AG04450 (cell line): ENCODE data around the gene POR. TPM values are rescaled to one million over a fixed set of nuclear protein-coding genes. Genes with fewer than 3 reads are reported as not detected.

ENCODE experiments used
- CTCF ChIA-PET: fragments of 300-600, 350-600 bp; formaldehyde crosslinking; extraction: SDS; loops from one replicate; lab custom pipeline; 2022; ENCODE audit warnings: antibody characterized with exemption, inconsistent platforms; lab: Charles Lee
- POLR2A ChIA-PET: fragments of 350-600 bp; formaldehyde crosslinking; extraction: SDS; loops from one replicate; lab custom pipeline; 2021; ENCODE audit warnings: antibody characterized with exemption, inconsistent platforms; lab: Yijun Ruan, JAX
- DNase-seq: peaks from one replicate; pipeline ENCODE4 v3.0.0-alpha.2; 2011; ENCODE audit warnings: low read depth, low spot score
- H3K27ac ChIP-seq: one replicate; pipeline ENCODE4 v1.5.1; 2012; ENCODE audit warnings: low read depth, low read length, control low read depth
- H3K27me3 ChIP-seq: one replicate; pipeline ENCODE4 v1.6.0; 2012; ENCODE audit warnings: low read length; ENCODE audit not compliant: control insufficient read depth, insufficient read depth
- H3K4me3 ChIP-seq: 2 replicates; pipeline ENCODE4 v1.5.1; 2011; ENCODE audit warnings: mild to moderate bottlenecking, low read depth, low read length, control low read depth
- H3K9me3 ChIP-seq: 2 replicates; pipeline ENCODE4 v1.5.1; 2012; ENCODE audit warnings: low read length; ENCODE audit not compliant: control insufficient read depth, insufficient read depth
- polyA plus RNA-seq: library from polyadenylated mRNA; depleted of rRNA; stranded (reverse); fragments of >200 nt; gene quantifications from 2 replicates; pipeline ENCODE4 v1.2.3, GENCODE V29; 2011
- TF ChIP-seq, protein P1 (sequence below): IDR thresholded peaks from 2 replicates; pipeline ENCODE4 v1.5.1; 2011; ENCODE audit warnings: low read depth, low read length, control low read depth, inconsistent platforms

POR gene
- polyA plus RNA-seq, 1 experiment: 39.0 TPM

DNA sequence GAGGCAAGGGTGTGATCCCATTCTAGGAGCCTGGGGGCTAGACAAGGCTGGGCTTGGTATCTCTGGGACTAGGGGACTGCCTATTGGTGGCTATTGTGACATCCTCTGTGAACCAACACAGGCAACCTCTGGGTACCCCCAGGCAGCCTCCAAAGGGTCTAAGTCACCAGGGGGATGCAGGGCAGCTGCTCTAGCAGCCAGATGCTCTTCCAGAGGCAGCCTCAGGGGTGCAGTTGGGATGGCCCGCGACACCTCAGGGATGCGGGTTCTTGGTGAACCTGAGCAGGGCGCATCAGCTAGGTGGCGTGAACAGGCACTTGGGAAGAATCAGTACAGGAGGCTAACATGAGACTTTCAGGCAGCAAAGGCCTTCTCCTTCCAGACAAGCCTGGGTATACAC lies 81.0 kb downstream of the POR start:
- POLR2A ChIA-PET: interaction anchor here (0.6 kb wide), 1 partner anchor 1882 kb away, joined by 4 read pairs; no protein-coding TSS in a partner anchor
- H3K27me3 ChIP-seq: no peaks in the 10 kb centered on the region
- DNase-seq: no peak
- TF ChIP-seq, protein P1, sequence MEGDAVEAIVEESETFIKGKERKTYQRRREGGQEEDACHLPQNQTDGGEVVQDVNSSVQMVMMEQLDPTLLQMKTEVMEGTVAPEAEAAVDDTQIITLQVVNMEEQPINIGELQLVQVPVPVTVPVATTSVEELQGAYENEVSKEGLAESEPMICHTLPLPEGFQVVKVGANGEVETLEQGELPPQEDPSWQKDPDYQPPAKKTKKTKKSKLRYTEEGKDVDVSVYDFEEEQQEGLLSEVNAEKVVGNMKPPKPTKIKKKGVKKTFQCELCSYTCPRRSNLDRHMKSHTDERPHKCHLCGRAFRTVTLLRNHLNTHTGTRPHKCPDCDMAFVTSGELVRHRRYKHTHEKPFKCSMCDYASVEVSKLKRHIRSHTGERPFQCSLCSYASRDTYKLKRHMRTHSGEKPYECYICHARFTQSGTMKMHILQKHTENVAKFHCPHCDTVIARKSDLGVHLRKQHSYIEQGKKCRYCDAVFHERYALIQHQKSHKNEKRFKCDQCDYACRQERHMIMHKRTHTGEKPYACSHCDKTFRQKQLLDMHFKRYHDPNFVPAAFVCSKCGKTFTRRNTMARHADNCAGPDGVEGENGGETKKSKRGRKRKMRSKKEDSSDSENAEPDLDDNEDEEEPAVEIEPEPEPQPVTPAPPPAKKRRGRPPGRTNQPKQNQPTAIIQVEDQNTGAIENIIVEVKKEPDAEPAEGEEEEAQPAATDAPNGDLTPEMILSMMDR: no peak
- CTCF ChIA-PET: no interaction called here
- H3K9me3 ChIP-seq: no peaks in the 10 kb centered on the region; the same call in 1 of the 2 replicates
- no peak overlapping the region for H3K4me3 ChIP-seq
- H3K27ac ChIP-seq: no peak overlapping the region

DNA sequence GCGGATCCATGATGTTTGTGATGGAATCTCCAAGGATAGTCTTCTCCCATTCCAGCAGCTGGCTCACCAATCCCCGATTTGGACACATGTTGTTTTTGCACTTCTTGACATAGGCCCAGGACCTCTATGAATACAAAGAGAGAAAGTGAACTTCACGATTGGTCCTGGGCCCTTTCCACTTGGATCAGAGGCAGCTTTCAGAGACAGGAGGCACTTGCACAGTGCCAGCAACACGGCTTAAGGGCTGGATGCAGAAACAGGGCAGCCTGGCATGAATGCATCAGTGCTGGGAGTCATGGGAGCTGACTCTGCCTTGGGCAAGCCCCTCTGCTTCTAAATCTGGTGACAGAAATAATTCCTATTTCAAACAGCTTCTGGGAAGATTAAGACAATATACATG lies 81.5 kb downstream of the POR start:
- Histone ChIP-seq H3K4me3 (no peak overlapping the region), H3K27ac (no peak overlapping the region), H3K9me3 (no peaks in the 10 kb centered on the region; the same call in 1 of the 2 replicates), H3K27me3 (no peaks in the 10 kb centered on the region)
- ChIA-PET CTCF (no interaction called here), POLR2A (interaction anchor here (0.6 kb wide), 1 partner anchor 1882 kb away, joined by 4 read pairs; no protein-coding TSS in a partner anchor)
- DNase-seq: no peak
- TF ChIP-seq, protein P1: no peak

DNA sequence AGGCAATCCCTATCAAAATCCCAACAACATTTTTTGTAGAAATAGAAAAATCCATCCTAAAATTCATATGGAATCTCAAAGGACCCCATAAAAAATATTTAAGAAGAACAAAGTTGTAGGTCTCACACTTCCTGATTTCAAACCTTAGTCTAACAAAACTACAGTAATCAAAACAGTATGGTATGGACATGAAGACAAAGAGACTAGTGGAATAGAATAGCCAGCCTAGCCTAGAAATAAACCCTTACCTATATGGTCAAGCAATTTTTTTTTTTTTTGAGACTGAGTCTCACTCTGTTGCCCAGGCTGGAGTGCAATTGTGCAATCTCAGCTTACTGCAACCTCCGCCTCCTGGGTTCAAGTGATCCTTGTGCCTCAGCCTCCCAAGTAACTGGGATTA lies 83.1 kb downstream of the POR start:
- TF ChIP-seq, protein P1: no peak
- Histone ChIP-seq H3K27me3 (no peaks in the 10 kb centered on the region), H3K9me3 (no peaks in the 10 kb centered on the region; the same call in 1 of the 2 replicates), H3K4me3 (no peak overlapping the region), H3K27ac (no peak overlapping the region)
- DNase-seq: no peak
- ChIA-PET POLR2A (no interaction called here), CTCF (no interaction called here)

DNA sequence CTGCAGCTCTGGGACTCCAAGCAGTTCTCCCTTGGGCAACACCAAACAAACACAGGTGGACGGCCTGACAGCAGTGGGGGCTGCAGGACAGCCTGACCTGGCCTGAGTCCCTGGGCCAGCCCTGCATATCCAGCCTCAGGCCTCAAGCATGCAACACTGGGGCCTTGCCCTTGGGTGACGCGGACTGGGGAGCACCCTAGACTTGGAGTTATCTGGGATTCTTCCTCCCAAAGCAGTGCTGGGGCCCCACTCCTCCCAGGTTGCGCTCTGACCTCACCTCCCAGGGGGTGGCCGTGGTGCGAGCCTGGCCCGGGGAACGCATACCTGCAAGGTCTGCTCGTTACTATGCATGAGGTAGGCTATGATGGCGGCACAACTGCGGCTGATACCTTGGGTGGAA lies 85.6 kb downstream of the POR start:
- Histone ChIP-seq H3K27me3 (no peaks in the 10 kb centered on the region), H3K27ac (no peak overlapping the region), H3K9me3 (no peaks in the 10 kb centered on the region; the same call in 1 of the 2 replicates), H3K4me3 (no peak overlapping the region)
- ChIA-PET CTCF (no interaction called here), POLR2A (no interaction called here)
- no peak for DNase-seq
- TF ChIP-seq, protein P1: no peak

DNA sequence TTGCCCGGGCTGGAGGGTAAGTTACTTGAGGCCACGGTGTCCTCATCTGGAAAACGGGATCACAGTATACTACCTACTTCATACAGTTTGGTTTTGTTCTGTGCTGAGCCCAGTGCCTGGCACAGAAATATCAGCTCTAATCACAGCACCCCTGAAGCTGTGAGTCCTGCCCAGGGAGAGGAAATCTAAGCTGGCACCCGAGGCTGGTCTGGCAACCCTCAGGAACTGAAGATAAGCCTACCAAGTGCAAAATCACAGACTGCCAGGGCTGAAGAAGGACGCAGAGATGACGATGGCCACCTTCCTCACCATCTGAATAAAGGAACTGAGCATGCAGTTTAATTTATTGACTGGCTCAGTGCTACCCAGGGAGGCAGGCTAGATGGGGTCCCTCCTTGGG lies 87.2 kb downstream of the POR start:
- ChIA-PET POLR2A (no interaction called here), CTCF (no interaction called here)
- no peak for DNase-seq
- Histone ChIP-seq H3K4me3 (no peak overlapping the region), H3K27me3 (no peaks in the 10 kb centered on the region), H3K9me3 (no peaks in the 10 kb centered on the region; the same call in 1 of the 2 replicates), H3K27ac (no peak overlapping the region)
- TF ChIP-seq, protein P1: no peak
